Brain microvascular endothelial cell (primary cell): ENCODE results near the gene NTN1.

Source experiments
- DNase-seq: peaks from one replicate; pipeline ENCODE4 v3.0.0-alpha.2; 2020
- H3K27ac ChIP-seq: fragments of 250-450 bp; sonication (Bioruptor Pico); 2 replicates; pipeline ENCODE4 v1.5.1; 2020; ENCODE audit warnings: mild to moderate bottlenecking, moderate library complexity
- H3K27me3 ChIP-seq: fragments of 250-450 bp; sonication (Bioruptor Pico); replicated peaks from 2 replicates; pipeline ENCODE4 v1.5.1; 2020; ENCODE audit warnings: mild to moderate bottlenecking
- H3K36me3 ChIP-seq: fragments of 250-450 bp; sonication (Bioruptor Pico); replicated peaks from 2 replicates; pipeline ENCODE4 v1.5.1; 2020; ENCODE audit warnings: mild to moderate bottlenecking
- H3K4me3 ChIP-seq: 2 replicates; pipeline ENCODE4 v1.5.1; 2011; ENCODE audit warnings: low read depth, mild to moderate bottlenecking, control low read depth, low read length, moderate library complexity
- in situ Hi-C: cut with HindIII; loops from 2 replicates; pipeline ENCODE4 v1.10.0; 2017; ENCODE audit warnings: low sequenced_read_pairs, low pct_ligation_motif_present
- TF ChIP-seq, protein P1 (sequence below): IDR thresholded peaks from 2 replicates; pipeline ENCODE4 v1.5.1; 2011; ENCODE audit warnings: low read depth, mild to moderate bottlenecking, moderate library complexity, low read length, control low read depth, inconsistent platforms; ENCODE audit errors: missing control alignments

NTN1 gene

GRCh38 chr17:9028202-9028987 is 7.1 kb downstream of the NTN1 start:
- H3K36me3 ChIP-seq = no peaks in the 10 kb centered on the region
- TF ChIP-seq, protein P1, sequence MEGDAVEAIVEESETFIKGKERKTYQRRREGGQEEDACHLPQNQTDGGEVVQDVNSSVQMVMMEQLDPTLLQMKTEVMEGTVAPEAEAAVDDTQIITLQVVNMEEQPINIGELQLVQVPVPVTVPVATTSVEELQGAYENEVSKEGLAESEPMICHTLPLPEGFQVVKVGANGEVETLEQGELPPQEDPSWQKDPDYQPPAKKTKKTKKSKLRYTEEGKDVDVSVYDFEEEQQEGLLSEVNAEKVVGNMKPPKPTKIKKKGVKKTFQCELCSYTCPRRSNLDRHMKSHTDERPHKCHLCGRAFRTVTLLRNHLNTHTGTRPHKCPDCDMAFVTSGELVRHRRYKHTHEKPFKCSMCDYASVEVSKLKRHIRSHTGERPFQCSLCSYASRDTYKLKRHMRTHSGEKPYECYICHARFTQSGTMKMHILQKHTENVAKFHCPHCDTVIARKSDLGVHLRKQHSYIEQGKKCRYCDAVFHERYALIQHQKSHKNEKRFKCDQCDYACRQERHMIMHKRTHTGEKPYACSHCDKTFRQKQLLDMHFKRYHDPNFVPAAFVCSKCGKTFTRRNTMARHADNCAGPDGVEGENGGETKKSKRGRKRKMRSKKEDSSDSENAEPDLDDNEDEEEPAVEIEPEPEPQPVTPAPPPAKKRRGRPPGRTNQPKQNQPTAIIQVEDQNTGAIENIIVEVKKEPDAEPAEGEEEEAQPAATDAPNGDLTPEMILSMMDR = no peak
- no peak overlapping the region for H3K4me3 ChIP-seq
- peaks cover 7% of the 10 kb centered on the region for H3K27me3 ChIP-seq
- DNase-seq = no peak
- no peak overlapping the region for H3K27ac ChIP-seq
- in situ Hi-C loops = no loop called here

DNA sequence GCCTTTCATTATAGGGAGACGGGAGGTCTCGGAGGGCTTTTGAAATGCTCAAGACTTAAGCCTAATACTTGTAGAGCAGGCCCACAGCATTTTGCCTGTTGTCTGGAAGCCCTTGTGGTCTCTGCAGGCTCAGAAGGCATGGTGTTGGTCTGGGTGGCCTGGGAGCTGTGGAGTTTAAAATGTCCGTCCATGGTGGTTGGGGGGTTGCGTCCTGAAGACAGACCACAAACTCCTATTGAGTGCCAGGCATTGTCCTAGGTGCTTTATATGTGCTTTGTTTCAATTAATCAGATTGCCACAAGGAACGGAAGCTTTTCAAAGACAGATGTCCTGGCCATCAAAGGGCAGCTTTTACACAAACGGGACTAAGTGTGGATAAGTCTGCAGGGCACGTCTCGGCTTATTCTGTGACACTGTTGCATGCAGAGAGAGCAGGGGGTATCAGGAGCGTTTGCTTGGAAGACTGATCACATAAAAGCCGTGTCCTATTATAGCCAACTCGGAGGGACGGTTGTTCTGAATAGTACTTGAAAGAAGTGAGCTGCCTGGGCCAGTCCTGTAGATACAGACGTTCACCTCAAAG is 7.8 kb downstream of the NTN1 start:
- H3K27me3 ChIP-seq = peaks cover 2% of the 10 kb centered on the region
- in situ Hi-C loops = no loop called here
- TF ChIP-seq, protein P1 = no peak
- no peak overlapping the region for H3K27ac ChIP-seq
- no peak overlapping the region for H3K4me3 ChIP-seq
- H3K36me3 ChIP-seq = no peaks in the 10 kb centered on the region
- no peak for DNase-seq

DNA sequence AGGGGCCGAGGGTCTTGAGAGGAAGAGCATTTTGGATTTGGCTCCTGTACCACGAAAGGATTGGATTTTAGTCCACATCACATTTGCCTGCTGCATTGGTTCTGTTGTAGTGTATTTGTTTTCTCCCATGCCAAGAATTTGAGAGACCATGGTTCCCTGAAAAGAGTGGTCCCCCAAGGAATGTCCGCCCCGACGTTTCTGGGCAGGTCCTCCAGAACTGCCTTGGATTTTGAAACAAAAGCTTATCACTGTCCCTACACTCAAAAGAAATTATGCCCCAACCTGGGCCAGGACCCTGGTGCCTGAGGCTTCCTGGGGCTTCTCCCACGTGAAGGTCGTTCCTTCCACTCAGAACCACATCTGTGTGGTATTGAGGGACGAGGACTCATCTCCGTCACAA is 10.8 kb downstream of the NTN1 start:
- DNase-seq = no peak
- in situ Hi-C loops = no loop called here
- H3K36me3 ChIP-seq = no peaks in the 10 kb centered on the region
- H3K27me3 ChIP-seq = no peaks in the 10 kb centered on the region
- no peak overlapping the region for H3K4me3 ChIP-seq
- H3K27ac ChIP-seq = no peak overlapping the region
- TF ChIP-seq, protein P1 = no peak

DNA sequence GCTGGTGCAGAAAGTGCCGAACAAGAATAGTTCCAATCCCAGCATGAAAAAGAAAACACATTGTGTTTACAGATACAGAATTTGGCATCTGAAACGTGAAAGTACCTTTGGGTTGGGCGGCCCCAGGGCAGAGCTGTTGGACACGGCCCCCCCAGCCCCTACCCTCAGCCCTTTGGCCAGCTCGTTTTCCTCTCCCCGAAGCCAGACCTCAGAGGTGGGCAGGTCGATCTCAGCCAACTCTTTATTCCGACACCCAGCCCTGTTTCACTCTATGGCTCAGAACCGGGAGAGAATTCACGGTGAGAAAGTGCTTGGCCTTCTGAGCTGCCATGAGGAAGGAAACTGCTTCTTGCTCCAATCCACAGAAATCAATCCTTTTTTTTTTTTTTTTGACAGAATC is 11.3 kb downstream of the NTN1 start:
- TF ChIP-seq, protein P1 = no peak
- no peak overlapping the region for H3K4me3 ChIP-seq
- in situ Hi-C loops = no loop called here
- no peaks in the 10 kb centered on the region for H3K27me3 ChIP-seq
- no peak for DNase-seq
- no peak overlapping the region for H3K27ac ChIP-seq
- H3K36me3 ChIP-seq = no peaks in the 10 kb centered on the region

DNA sequence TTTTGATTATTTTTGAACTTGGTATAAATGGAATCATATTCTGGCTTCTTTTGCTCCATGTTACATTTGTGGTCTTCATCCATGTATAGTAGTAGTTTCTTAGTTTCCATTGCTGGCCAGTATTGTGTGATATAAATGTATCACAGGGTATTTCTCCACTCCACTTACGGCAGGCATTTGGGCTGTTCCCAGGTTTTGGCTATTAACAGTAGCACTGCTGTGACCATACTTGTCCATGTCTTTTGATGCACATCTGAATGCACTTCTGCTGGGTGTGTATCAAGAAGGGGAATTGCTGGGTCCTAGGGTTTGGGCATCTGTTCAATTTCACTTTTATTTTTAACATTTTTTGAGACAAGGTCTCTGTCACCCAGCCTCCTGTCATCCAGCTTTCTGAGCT is 13.9 kb downstream of the NTN1 start:
- no peak overlapping the region for H3K4me3 ChIP-seq
- no peak overlapping the region for H3K27ac ChIP-seq
- H3K36me3 ChIP-seq = no peaks in the 10 kb centered on the region
- no peaks in the 10 kb centered on the region for H3K27me3 ChIP-seq
- DNase-seq = no peak
- in situ Hi-C loops = no loop called here
- TF ChIP-seq, protein P1 = no peak
